Gastrocnemius medialis (tissue), 4 donors: ENCODE data around the gene RPAP3.

Experiments used
- POLR2A ChIP-seq, 2 donors: fragments of 450-650 bp; IDR thresholded peaks; one replicate each; pipeline ENCODE4 v1.6.1; 2017; ENCODE audit warnings: antibody characterized with exemption in 2 of 2, mild to moderate bottlenecking in 2 of 2, moderate library complexity in 2 of 2
- TF ChIP-seq, protein P1 (sequence below), 5 experiments: fragments of 450-650 bp in 3 of 5; fragments of 200-600 bp in 2 of 5; sonication (generic) in 2 of 5; IDR thresholded peaks in 4 of 5; conservative IDR thresholded peaks in 1 of 5; 1 replicate in 4 of 5; 2 replicates in 1 of 5; pipeline ENCODE4 v1.5.1; 2016 to 2019; ENCODE audit warnings: antibody characterized with exemption in 5 of 5, mild to moderate bottlenecking in 3 of 5, moderate library complexity in 3 of 5

DNA sequence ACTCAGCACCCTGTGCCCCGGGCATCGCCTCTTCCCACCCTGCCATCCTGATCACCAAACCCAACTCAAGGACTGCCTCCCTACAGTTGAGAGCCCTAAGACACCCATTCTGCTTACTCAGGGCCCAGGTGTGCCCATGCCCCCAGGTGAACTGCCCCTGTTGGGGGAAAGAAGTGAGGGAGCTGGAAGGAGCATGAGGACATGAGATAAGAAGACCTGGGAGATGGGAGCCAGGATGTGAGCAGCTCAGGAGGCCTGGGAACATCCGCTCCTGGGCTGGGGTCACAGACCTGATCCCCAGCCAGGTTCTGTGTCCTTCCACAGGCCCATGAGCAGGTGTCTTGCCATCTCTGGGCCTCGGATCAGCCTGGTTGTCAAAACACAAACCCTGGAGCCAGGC is 46.3 kb upstream of the RPAP3 start:
- no peak for TF ChIP-seq POLR2A (IDR thresholded peaks at IDR 0.05)
- TF ChIP-seq, protein P1, sequence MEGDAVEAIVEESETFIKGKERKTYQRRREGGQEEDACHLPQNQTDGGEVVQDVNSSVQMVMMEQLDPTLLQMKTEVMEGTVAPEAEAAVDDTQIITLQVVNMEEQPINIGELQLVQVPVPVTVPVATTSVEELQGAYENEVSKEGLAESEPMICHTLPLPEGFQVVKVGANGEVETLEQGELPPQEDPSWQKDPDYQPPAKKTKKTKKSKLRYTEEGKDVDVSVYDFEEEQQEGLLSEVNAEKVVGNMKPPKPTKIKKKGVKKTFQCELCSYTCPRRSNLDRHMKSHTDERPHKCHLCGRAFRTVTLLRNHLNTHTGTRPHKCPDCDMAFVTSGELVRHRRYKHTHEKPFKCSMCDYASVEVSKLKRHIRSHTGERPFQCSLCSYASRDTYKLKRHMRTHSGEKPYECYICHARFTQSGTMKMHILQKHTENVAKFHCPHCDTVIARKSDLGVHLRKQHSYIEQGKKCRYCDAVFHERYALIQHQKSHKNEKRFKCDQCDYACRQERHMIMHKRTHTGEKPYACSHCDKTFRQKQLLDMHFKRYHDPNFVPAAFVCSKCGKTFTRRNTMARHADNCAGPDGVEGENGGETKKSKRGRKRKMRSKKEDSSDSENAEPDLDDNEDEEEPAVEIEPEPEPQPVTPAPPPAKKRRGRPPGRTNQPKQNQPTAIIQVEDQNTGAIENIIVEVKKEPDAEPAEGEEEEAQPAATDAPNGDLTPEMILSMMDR (IDR thresholded peaks at IDR 0.05 in 4 of 5, conservative IDR thresholded peaks at IDR 0.05 in 1 of 5): no peak
